Stimulated activated CD8-positive, alpha-beta memory T cell treated with anti-CD3 and anti-CD28 coated beads, Interleukin-12 subunit alpha, Interleukin-12 subunit beta, amount 100 ng/mL, for 24 hours (primary cell): ENCODE data around the gene ZNF678.
"Not testable (repeated sequence)": the region's sequence is repeated elsewhere in the genome, so short reads cannot be mapped to it uniquely, and the experiment has no call there.

Experiments
- DNase-seq: peaks from one replicate; pipeline ENCODE4 v3.0.0-alpha.2; 2020; ENCODE audit errors: extremely low read depth

ZNF678 gene

GRCh38 chr1:227551881-227552280, 11.5 kb upstream of the ZNF678 start:
- not testable (repeated sequence) for DNase-seq

GRCh38 chr1:227556288-227556687, 7.1 kb upstream of the ZNF678 start:
- DNase-seq: no peak

GRCh38 chr1:227557962-227558725, 5.2 kb upstream of the ZNF678 start:
- no peak for DNase-seq

GRCh38 chr1:227558732-227559262, 4.6 kb upstream of the ZNF678 start:
- no peak for DNase-seq

- DNase-seq: no peak
Measured at GRCh38 chr1:227559499-227559898, 3.9 kb upstream of the ZNF678 start.

- no peak for DNase-seq
Measured at GRCh38 chr1:227559926-227560325, 3.4 kb upstream of the ZNF678 start.

- no peak for DNase-seq
Measured at GRCh38 chr1:227560393-227561173, 2.8 kb upstream of the ZNF678 start.

GRCh38 chr1:227561241-227561907, 2.0 kb upstream of the ZNF678 start:
- no peak for DNase-seq

- DNase-seq: no peak
Measured at GRCh38 chr1:227562037-227562436, 1.3 kb upstream of the ZNF678 start.

GRCh38 chr1:227562933-227563323, 428 bp upstream of the ZNF678 start:
- DNase-seq: no peak

- DNase-seq: no peak
Measured at GRCh38 chr1:227567256-227567655, 3.9 kb downstream of the ZNF678 start.

GRCh38 chr1:227568593-227568992, 5.2 kb downstream of the ZNF678 start:
- DNase-seq: no peak

GRCh38 chr1:227572752-227573151, 9.4 kb downstream of the ZNF678 start:
- DNase-seq: no peak

GRCh38 chr1:227574926-227575325, 11.6 kb downstream of the ZNF678 start:
- DNase-seq: no peak

- no peak for DNase-seq
Measured at GRCh38 chr1:227576189-227576588, 12.8 kb downstream of the ZNF678 start.

GRCh38 chr1:227577500-227577899, 14.1 kb downstream of the ZNF678 start:
- no peak for DNase-seq

- DNase-seq: no peak
Measured at GRCh38 chr1:227583354-227583753, 20.0 kb downstream of the ZNF678 start.

GRCh38 chr1:227586733-227587132, 23.4 kb downstream of the ZNF678 start:
- no peak for DNase-seq

GRCh38 chr1:227587968-227588367, 24.6 kb downstream of the ZNF678 start:
- no peak for DNase-seq

GRCh38 chr1:227588769-227589168, 25.4 kb downstream of the ZNF678 start:
- DNase-seq: not testable (repeated sequence)

- not testable (repeated sequence) for DNase-seq
Measured at GRCh38 chr1:227589777-227590176, 26.4 kb downstream of the ZNF678 start.

- not testable (repeated sequence) for DNase-seq
Measured at GRCh38 chr1:227596222-227596621, 32.9 kb downstream of the ZNF678 start.
